GM18505 (cell line): ENCODE data around the gene EIF3I.
A peak's percentile ranks its signal among the peaks of the same experiment; 100 is the strongest.

Source experiments
- ATAC-seq: cut with Tn5 transposase; IDR thresholded peaks from one replicate; pipeline ENCODE4 v1.9.1; 2021; ENCODE audit not compliant: unreplicated experiment
- POLR2A ChIP-seq: IDR thresholded peaks from 4 replicates; pipeline ENCODE4 v1.6.1; 2011; ENCODE audit warnings: borderline replicate concordance; ENCODE audit not compliant: insufficient read depth, insufficient read length; ENCODE audit errors: extremely low read depth

Gene EIF3I

GRCh38 chr1:32187850-32188249 is 34.4 kb upstream of the EIF3I start:
- TF ChIP-seq POLR2A = no peak
- no peak for ATAC-seq

- ATAC-seq = no peak
- TF ChIP-seq POLR2A = no peak
These were observed 29.8 kb upstream of the EIF3I start for GRCh38 chr1:32192220-32192948.

GRCh38 chr1:32194984-32195383 is 27.2 kb upstream of the EIF3I start:
- no peak for TF ChIP-seq POLR2A
- ATAC-seq = no peak

GRCh38 chr1:32195531-32195930 is 26.7 kb upstream of the EIF3I start:
- TF ChIP-seq POLR2A = no peak
- no peak for ATAC-seq

GRCh38 chr1:32195972-32196823 is 26.0 kb upstream of the EIF3I start:
- no peak for ATAC-seq
- TF ChIP-seq POLR2A = no peak

GRCh38 chr1:32197074-32197473 is 25.1 kb upstream of the EIF3I start:
- TF ChIP-seq POLR2A = no peak

GRCh38 chr1:32197837-32198236 is 24.4 kb upstream of the EIF3I start:
- ATAC-seq = no peak
- TF ChIP-seq POLR2A = no peak

More at GRCh38 chr1:32197074-32197473, 25.1 kb upstream of the EIF3I start:
- ATAC-seq = no peak

GRCh38 chr1:32198237-32199042 is 23.8 kb upstream of the EIF3I start:
- peak; percentile 23 for TF ChIP-seq POLR2A
- ATAC-seq = no peak

GRCh38 chr1:32199043-32199716 is 23.0 kb upstream of the EIF3I start:
- no peak for ATAC-seq
- peak; percentile 1 for TF ChIP-seq POLR2A

- ATAC-seq = no peak
- TF ChIP-seq POLR2A = no peak
These were observed 22.5 kb upstream of the EIF3I start for GRCh38 chr1:32199717-32200072.

- TF ChIP-seq POLR2A = no peak
- no peak for ATAC-seq
These were observed 21.8 kb upstream of the EIF3I start, which contains the start of gene CCDC28B for GRCh38 chr1:32200226-32201010. TSS of gene CCDC28B (plus strand) at chr1:32200595. CDS start at chr1:32201936, 1,341 bp downstream.
